Activated T-cell treated with anti-CD3 and anti-CD28 coated beads, Interleukin-2, amount 50 U/mL, for 4 hours (primary cell): Measurements from ENCODE around the gene XG. TPM values are rescaled to one million over a fixed set of nuclear protein-coding genes. Genes with fewer than 3 reads are reported as not detected.

Experiments used
- ATAC-seq, 2 donors: fragments of 200-7000 bp; cut with Tn5 transposase; one replicate each; pipeline ENCODE4 v1.10.0; 2021
- DNase-seq: peaks from one replicate; pipeline ENCODE4 v3.0.0-alpha.2; 2020
- H3K27me3 Mint-ChIP-seq: one replicate; pipeline ENCODE4 v1.8.0; 2021; ENCODE audit warnings: low read depth, mixed read lengths
- H3K36me3 Mint-ChIP-seq: one replicate; pipeline ENCODE4 v1.8.0; 2022; ENCODE audit warnings: mixed read lengths; ENCODE audit not compliant: insufficient read depth
- H3K4me1 Mint-ChIP-seq: one replicate; pipeline ENCODE4 v1.8.0; 2021; ENCODE audit warnings: low read depth, mixed read lengths
- H3K4me3 Mint-ChIP-seq: one replicate; pipeline ENCODE4 v1.8.0; 2021; ENCODE audit warnings: mild to moderate bottlenecking, moderate library complexity, mixed read lengths
- H3K9me3 Mint-ChIP-seq: one replicate; pipeline ENCODE4 v1.8.0; 2021; ENCODE audit warnings: mixed read lengths
- total RNA-seq, 3 donors: library from RNA; stranded (reverse); gene quantifications; one replicate each; pipeline ENCODE4 v1.2.1, GENCODE V29; 2021

The XG gene
- total RNA-seq, 3 donors from 2014 or later: not detected

DNA sequence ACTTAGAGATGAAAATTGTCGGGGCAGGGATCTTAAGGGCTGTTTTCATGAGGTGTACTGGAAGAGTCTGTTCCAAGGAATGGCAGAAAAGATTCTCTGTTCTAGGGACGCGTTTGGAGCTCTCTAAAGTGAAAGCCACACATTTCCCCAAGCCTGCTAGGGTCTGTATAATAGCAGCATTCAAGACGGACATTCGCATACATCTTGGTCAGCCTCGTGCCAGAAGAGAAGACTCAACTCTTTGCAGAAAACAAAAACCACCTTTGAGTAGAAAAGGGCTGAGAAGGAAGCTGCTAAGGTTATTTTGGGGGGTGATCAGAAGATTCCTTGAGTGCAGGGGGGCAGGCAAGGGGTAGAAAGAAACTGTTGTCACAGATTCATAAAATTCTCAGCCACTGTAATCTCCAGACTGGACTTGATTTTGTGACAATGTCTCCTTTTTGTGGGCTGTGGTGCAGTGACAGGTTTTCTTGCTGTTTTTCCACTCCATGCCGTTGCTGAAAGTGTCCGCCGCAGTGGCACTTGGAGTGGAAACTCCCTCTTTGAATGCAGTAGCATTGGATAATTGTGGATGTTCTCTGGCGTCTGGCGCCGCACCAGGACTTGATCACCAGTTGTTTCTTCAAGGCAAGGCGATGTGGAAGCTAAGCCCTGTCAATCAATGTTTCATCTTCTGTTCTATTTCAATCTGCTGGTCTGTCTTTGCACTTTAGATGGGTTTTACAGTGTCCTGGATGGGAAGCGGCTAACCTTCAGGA is 79.8 kb downstream of the XG start:
- DNase-seq (no peak), ATAC-seq (no peak)
- Mint-ChIP-seq H3K4me1 (no peaks in the 10 kb centered on the region), H3K4me3 (no peak overlapping the region), H3K36me3 (no peaks in the 10 kb centered on the region), H3K9me3 (no peaks in the 10 kb centered on the region), H3K27me3 (peaks cover 23% of the 10 kb centered on the region)

GRCh38 chrX:2837961-2838360 is 86.1 kb downstream of the XG start:
- DNase-seq (no peak), ATAC-seq (no peak)
- peaks cover 6% of the 10 kb centered on the region for H3K9me3 Mint-ChIP-seq
- H3K4me1 Mint-ChIP-seq: no peaks in the 10 kb centered on the region
- H3K27me3 Mint-ChIP-seq: peaks cover 8% of the 10 kb centered on the region
- H3K36me3 Mint-ChIP-seq: no peaks in the 10 kb centered on the region
- no peak overlapping the region for H3K4me3 Mint-ChIP-seq

DNA sequence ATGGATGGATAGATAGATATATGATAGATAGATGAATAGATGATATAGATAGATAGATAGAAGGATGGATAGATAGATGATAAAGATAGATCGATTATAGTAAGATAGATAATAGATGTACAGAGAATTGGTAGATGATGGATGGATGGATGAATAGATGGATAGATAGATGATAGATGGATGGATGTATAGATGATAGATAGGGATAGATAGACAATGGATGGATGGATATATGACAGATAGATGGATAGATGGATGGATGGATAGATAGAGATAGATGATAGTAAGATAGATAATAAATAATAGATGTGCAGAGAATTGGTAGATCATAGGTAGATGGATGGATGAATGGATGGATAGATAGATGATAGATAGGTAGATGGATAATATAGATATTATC is 89.1 kb downstream of the XG start:
- H3K27me3 Mint-ChIP-seq: peaks cover 4% of the 10 kb centered on the region
- DNase-seq: no peak
- ATAC-seq: no peak
- H3K9me3 Mint-ChIP-seq: peaks cover 6% of the 10 kb centered on the region
- H3K4me3 Mint-ChIP-seq: no peak overlapping the region
- no peaks in the 10 kb centered on the region for H3K4me1 Mint-ChIP-seq
- no peaks in the 10 kb centered on the region for H3K36me3 Mint-ChIP-seq

DNA sequence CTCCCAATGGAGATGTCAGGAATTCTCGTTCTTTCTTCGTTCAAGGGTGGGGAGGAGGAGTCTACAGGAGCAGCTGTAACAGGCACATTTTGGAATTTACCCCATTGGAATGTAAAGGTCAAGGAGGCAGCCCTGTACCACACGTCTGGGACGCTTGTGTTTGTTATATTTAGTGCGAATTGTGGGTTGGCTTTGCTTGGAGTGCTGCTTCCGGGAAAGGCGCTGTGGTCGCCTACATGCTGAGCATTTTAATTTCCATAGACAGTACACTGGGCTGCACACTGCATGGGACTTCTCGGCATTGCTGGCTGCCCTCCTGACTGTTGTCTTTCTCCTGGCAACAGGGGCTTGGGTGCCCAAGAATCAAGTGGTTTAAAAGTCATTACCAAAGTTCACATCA is 89.7 kb downstream of the XG start:
- Mint-ChIP-seq H3K4me1 (no peaks in the 10 kb centered on the region), H3K9me3 (peaks cover 6% of the 10 kb centered on the region), H3K27me3 (peaks cover 3% of the 10 kb centered on the region), H3K36me3 (no peaks in the 10 kb centered on the region), H3K4me3 (no peak overlapping the region)
- DNase-seq (no peak), ATAC-seq (no peak)

GRCh38 chrX:2846992-2847391 is 95.2 kb downstream of the XG start:
- Mint-ChIP-seq H3K27me3 (peaks cover 4% of the 10 kb centered on the region), H3K9me3 (no peaks in the 10 kb centered on the region), H3K4me1 (no peaks in the 10 kb centered on the region), H3K36me3 (no peaks in the 10 kb centered on the region), H3K4me3 (no peak overlapping the region)
- DNase-seq (no peak), ATAC-seq (no peak)

DNA sequence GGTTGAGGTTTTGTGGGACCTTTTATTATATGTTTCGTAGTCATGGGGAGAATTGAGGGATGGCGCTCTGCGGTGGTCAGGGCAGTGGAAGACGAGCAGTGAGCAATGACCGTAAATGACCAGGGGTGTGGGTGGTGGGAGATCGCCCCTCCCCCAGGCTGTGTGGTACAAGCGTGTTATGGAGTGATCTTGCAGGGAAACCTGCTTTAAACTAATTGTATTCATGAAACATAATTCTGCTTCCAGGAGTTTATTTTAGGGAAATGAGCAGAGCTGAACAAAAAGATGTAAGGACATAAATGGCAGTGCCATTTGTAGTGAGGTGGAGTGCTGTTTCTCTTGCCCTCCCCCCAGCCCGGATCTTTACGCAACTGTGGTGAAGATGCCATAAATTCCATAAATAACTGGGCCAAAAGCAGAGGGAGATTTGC is 97.0 kb downstream of the XG start:
- DNase-seq: no peak
- peaks cover 4% of the 10 kb centered on the region for H3K27me3 Mint-ChIP-seq
- H3K36me3 Mint-ChIP-seq: no peaks in the 10 kb centered on the region
- no peak for ATAC-seq
- H3K9me3 Mint-ChIP-seq: no peaks in the 10 kb centered on the region
- no peak overlapping the region for H3K4me3 Mint-ChIP-seq
- no peaks in the 10 kb centered on the region for H3K4me1 Mint-ChIP-seq

- H3K4me1 Mint-ChIP-seq: no peaks in the 10 kb centered on the region
- H3K27me3 Mint-ChIP-seq: no peaks in the 10 kb centered on the region
- ATAC-seq: no peak
- no peaks in the 10 kb centered on the region for H3K36me3 Mint-ChIP-seq
- H3K4me3 Mint-ChIP-seq: no peak overlapping the region
- DNase-seq: no peak
- no peaks in the 10 kb centered on the region for H3K9me3 Mint-ChIP-seq
These were observed 103.1 kb downstream of the XG start for GRCh38 chrX:2854918-2855317.

DNA sequence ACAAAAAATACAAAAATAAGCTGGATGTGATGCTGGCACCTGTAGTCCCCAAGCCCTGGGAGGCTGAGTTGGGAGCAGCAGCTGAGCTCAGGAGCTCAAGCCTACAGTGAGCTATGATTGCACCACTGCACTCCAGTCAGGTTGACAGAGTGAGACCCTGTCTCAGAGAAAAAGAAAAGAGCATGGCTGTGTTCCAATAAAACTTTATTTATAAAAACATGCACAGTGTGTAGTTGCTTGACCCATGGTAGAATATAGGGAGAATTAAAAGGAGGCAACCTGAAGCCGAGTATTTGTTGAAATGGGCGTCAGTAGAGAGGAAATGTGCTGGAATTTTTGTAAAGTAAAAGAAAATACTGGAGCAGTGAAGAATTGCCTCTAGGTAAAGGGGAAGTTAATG is 103.9 kb downstream of the XG start:
- Mint-ChIP-seq H3K4me1 (no peaks in the 10 kb centered on the region), H3K4me3 (no peak overlapping the region), H3K9me3 (no peaks in the 10 kb centered on the region), H3K36me3 (no peaks in the 10 kb centered on the region), H3K27me3 (no peaks in the 10 kb centered on the region)
- no peak for ATAC-seq
- no peak for DNase-seq

- ATAC-seq: no peak
- Mint-ChIP-seq H3K4me3 (no peak overlapping the region), H3K9me3 (no peaks in the 10 kb centered on the region), H3K4me1 (no peaks in the 10 kb centered on the region), H3K36me3 (no peaks in the 10 kb centered on the region), H3K27me3 (no peaks in the 10 kb centered on the region)
- DNase-seq: no peak
These were observed 105.7 kb downstream of the XG start for GRCh38 chrX:2857566-2857965.

DNA sequence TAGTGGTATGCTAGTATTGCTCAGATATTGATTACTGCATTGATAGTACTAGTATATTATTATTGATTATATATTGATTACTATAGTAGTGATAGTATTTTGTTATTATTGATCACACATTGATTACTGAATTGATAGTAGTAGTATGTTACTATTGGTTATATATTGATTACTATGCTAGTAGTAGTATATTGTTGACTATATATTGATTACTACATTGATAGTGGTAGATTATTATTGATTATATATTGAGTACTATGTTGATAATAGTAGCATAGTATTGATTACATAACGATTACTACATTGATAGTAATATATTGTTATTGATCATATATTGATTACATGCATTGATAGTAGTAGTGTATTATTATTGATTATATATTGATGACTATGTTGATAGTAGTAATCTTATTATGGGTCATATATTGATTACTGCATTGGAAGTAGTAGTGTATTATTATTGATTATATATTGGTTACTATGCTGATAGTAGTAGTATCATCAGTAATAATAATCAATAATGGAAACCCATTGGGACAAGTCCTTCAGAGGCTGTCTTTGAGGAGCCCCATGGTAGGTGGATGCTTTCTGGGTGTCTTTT is 107.5 kb downstream of the XG start:
- H3K4me3 Mint-ChIP-seq: no peak overlapping the region
- DNase-seq (no peak), ATAC-seq (no peak)
- H3K4me1 Mint-ChIP-seq: no peaks in the 10 kb centered on the region
- H3K36me3 Mint-ChIP-seq: no peaks in the 10 kb centered on the region
- H3K9me3 Mint-ChIP-seq: no peaks in the 10 kb centered on the region
- H3K27me3 Mint-ChIP-seq: peaks cover 4% of the 10 kb centered on the region

DNA sequence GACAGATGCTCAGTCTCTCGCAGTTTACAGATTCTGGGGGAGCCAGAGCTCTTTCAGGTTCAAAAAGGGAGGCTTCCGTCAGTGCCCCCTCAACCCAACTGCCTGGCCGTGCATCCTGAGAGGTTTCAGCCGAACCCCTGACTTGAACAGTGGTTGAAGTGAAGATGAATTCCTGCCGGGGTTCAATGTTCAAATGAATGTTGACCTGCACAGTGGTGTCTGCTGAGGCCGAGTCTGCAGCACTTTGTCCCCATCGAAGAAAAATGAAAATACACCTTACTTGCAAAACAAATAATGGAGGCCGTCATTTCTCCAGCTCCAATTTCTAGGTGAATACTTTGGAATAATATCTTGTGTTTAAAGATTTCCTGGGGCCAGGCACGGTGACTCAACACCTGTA is 110.6 kb downstream of the XG start:
- no peaks in the 10 kb centered on the region for H3K9me3 Mint-ChIP-seq
- H3K27me3 Mint-ChIP-seq: peaks cover 9% of the 10 kb centered on the region
- no peak overlapping the region for H3K4me3 Mint-ChIP-seq
- ATAC-seq (no peak), DNase-seq (no peak)
- H3K4me1 Mint-ChIP-seq: no peaks in the 10 kb centered on the region
- no peaks in the 10 kb centered on the region for H3K36me3 Mint-ChIP-seq

DNA sequence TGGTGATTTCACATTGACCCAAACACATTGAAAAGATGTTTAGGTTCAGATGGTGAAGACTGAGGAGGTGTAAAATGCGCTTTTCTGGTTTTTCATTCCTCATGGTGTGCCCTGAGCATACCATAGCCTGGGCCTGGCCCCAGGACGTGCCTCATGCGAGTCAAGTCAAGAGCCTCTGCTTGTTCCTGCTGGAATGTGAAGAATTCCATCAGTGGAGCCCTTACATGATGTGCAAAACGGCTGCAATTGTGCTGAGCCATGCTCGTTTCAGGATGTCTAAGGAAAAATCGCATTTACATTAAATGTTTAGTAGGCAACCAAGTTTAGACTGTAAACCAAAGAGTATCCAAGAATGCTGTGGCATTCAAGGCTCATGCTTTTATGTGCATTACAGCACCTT is 111.8 kb downstream of the XG start:
- DNase-seq (no peak), ATAC-seq (no peak)
- Mint-ChIP-seq H3K4me1 (no peaks in the 10 kb centered on the region), H3K36me3 (no peaks in the 10 kb centered on the region), H3K9me3 (no peaks in the 10 kb centered on the region), H3K4me3 (no peak overlapping the region), H3K27me3 (peaks cover 9% of the 10 kb centered on the region)

Other genes starting within 250 kb of the XG start
- gene CD99, start 60.7 kb upstream of the XG start, total RNA-seq: 100 to 1,000 TPM; 138 to 219 (median 164) TPM
- gene GYG2, start 76.9 kb downstream of the XG start, total RNA-seq: not detected
- gene ARSD, start 177.3 kb downstream of the XG start, total RNA-seq: 1 to 10 TPM in 1 of 3 donors, under 1 TPM in 2; 0.61 to 1.0 (median 0.73) TPM